Measurements from ENCODE around the gene CAPN8. TPM values are rescaled to one million over a fixed set of nuclear protein-coding genes. Genes with fewer than 3 reads are reported as not detected.

Gene CAPN8
- total and polyA plus RNA-seq, 10 donors: 0.08 to 0.73 TPM; not detected in 8

DNA sequence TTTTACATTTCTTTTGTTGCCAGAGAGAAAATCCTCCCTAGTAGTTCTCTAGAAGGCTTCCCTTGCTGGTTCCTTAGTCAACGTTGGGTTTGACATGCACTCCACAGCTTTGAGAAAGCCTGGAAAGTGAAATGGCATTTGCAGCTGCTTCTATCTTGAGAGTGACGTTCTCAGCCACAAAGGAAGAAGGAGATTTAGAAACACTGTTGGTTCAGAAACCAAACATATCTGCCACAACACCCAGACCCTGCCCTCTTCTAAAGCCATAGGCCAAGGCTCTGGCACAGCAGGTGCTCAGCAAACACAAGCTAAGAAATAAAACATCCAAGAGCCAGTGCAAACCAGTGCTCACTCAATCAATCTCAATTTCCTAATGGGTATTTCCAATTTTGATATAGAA lies 150.9 kb downstream of the CAPN8 start:
- 29 to 53% (median 43%) methylated on average over 2 of the region's 2 CpGs for WGBS, 5 donors
- Histone ChIP-seq H3K27me3 (replicated peaks in 1 of 7) (peaks cover 0 to 16% (median 0%) of the 10 kb centered on the region in 7 donors), H3K9me3 (peaks cover 0 to 13% (median 4%) of the 10 kb centered on the region in 8 donors), H3K27ac (peak overlapping the region in 2 of 8 donors; percentile 27 to 38), H3K4me3 (no peak overlapping the region), H3K36me3 (no peaks in the 10 kb centered on the region), H3K4me1 (no peaks in the 10 kb centered on the region)
- intact Hi-C loops (cut with DNase I; ENCODE audit: low total_unique reads): no loop called here
- TF ChIP-seq, protein P1, sequence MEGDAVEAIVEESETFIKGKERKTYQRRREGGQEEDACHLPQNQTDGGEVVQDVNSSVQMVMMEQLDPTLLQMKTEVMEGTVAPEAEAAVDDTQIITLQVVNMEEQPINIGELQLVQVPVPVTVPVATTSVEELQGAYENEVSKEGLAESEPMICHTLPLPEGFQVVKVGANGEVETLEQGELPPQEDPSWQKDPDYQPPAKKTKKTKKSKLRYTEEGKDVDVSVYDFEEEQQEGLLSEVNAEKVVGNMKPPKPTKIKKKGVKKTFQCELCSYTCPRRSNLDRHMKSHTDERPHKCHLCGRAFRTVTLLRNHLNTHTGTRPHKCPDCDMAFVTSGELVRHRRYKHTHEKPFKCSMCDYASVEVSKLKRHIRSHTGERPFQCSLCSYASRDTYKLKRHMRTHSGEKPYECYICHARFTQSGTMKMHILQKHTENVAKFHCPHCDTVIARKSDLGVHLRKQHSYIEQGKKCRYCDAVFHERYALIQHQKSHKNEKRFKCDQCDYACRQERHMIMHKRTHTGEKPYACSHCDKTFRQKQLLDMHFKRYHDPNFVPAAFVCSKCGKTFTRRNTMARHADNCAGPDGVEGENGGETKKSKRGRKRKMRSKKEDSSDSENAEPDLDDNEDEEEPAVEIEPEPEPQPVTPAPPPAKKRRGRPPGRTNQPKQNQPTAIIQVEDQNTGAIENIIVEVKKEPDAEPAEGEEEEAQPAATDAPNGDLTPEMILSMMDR (IDR thresholded peaks at IDR 0.05 in 8 of 11, conservative IDR thresholded peaks at IDR 0.05 in 3 of 11): no peak
- no peak for TF ChIP-seq POLR2AphosphoS5 (IDR thresholded peaks at IDR 0.05)
- no peak for TF ChIP-seq POLR2A (IDR thresholded peaks at IDR 0.05)
- DNase-seq: no peak

DNA sequence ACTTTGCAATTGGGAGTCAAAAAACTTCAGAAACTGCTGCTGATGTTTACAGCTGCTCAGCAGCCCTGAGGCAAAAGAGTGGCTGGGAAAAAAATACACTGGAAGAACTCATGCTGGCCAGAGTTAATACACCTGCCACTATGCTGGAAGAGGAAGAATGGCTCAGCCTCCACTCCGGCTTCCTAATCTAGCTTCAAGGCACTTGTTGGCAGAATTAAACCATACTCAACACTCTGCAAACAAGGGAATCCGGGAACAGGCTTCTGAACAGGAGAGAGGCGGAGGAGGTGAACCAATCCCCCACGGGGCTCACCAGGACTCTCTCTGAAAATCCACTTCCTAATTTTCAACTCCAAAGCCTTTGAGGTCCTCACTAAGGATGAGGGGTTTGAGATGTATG lies 152.2 kb downstream of the CAPN8 start:
- Histone ChIP-seq H3K27me3 (replicated peaks in 1 of 7) (peaks cover 0 to 16% (median 0%) of the 10 kb centered on the region in 7 donors), H3K9me3 (peaks cover 0 to 13% (median 4%) of the 10 kb centered on the region in 8 donors), H3K27ac (no peak overlapping the region), H3K4me3 (no peak overlapping the region), H3K4me1 (no peaks in the 10 kb centered on the region), H3K36me3 (no peaks in the 10 kb centered on the region)
- TF ChIP-seq, protein P1 (IDR thresholded peaks at IDR 0.05 in 8 of 11, conservative IDR thresholded peaks at IDR 0.05 in 3 of 11): no peak
- TF ChIP-seq POLR2AphosphoS5 (IDR thresholded peaks at IDR 0.05): no peak
- no peak for TF ChIP-seq POLR2A (IDR thresholded peaks at IDR 0.05)
- no peak for DNase-seq
- 72 to 80% (median 74%) methylated on average over 4 of the region's 4 CpGs for WGBS, 5 donors
- intact Hi-C loops (cut with DNase I; ENCODE audit: low total_unique reads): no loop called here

DNA sequence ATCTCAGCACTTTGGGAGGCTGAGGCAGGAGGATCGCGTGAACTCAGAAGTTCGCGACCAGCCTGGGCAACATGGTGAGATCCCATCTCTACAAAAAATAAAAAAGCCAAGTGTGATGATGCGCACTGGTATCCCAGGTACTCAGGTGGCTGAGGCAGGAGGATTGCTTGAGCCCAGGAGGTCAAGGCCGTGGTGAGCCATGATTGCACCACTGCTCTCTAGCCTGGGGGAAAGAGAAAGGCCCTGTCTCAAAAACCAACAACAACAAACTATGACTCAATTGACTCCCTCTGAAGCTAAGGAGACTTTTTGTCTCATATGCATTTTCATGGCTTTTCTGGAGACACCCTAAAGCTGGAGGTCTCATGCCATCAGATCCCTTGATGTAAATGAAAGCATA lies 153.4 kb downstream of the CAPN8 start:
- no peak for DNase-seq
- 87 to 90% (median 89%) methylated on average over 6 of the region's 6 CpGs for WGBS, 5 donors
- Histone ChIP-seq H3K4me1 (no peaks in the 10 kb centered on the region), H3K36me3 (no peaks in the 10 kb centered on the region), H3K4me3 (no peak overlapping the region), H3K27me3 (replicated peaks in 1 of 7) (peaks cover 0 to 16% (median 0%) of the 10 kb centered on the region in 7 donors), H3K27ac (no peak overlapping the region), H3K9me3 (peaks cover 0 to 13% (median 4%) of the 10 kb centered on the region in 8 donors)
- TF ChIP-seq POLR2A (IDR thresholded peaks at IDR 0.05): no peak
- TF ChIP-seq, protein P1 (IDR thresholded peaks at IDR 0.05 in 8 of 11, conservative IDR thresholded peaks at IDR 0.05 in 3 of 11): no peak
- no peak for TF ChIP-seq POLR2AphosphoS5 (IDR thresholded peaks at IDR 0.05)
- intact Hi-C loops (cut with DNase I; ENCODE audit: low total_unique reads): no loop called here

DNA sequence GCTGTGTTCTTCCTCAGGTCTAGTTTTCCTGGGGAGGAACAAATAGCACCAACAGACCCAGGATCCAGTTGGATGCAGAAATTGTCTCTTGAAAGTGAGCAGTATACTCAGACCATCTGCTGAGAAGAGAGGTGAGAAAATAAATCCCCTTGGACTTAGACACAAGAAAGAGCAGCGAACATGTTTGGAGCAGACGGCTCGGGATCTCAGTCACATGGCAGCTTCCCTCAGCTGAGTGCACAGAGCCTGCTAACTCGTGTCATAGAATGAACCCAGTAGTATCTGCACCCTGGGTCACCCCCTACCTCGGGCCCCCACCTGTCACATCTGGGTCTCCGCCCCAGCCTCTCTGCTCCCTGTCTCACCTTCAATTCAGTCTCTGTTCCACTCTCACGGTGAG lies 156.7 kb downstream of the CAPN8 start:
- Histone ChIP-seq H3K4me3 (no peak overlapping the region), H3K4me1 (no peaks in the 10 kb centered on the region), H3K27ac (no peak overlapping the region), H3K9me3 (peaks cover 0 to 13% (median 4%) of the 10 kb centered on the region in 8 donors), H3K27me3 (replicated peaks in 1 of 7) (no peaks in the 10 kb centered on the region), H3K36me3 (no peaks in the 10 kb centered on the region)
- WGBS, 5 donors: 81 to 88% (median 82%) methylated on average over 7 of the region's 7 CpGs
- intact Hi-C loops (cut with DNase I; ENCODE audit: low total_unique reads): no loop called here
- DNase-seq: no peak
- no peak for TF ChIP-seq POLR2A (IDR thresholded peaks at IDR 0.05)
- TF ChIP-seq, protein P1 (IDR thresholded peaks at IDR 0.05 in 8 of 11, conservative IDR thresholded peaks at IDR 0.05 in 3 of 11): no peak
- no peak for TF ChIP-seq POLR2AphosphoS5 (IDR thresholded peaks at IDR 0.05)

Data from spleen (tissue), 11 donors.